H1 (cell line): ENCODE results near the gene EN1. TPM values are rescaled to one million over a fixed set of nuclear protein-coding genes. Genes with fewer than 3 reads are reported as not detected.

Source experiments
- CTCF ChIA-PET: fragments of 300-600 bp; sonication (Branson Sonifier 250); formaldehyde crosslinking; loops from one replicate; lab custom pipeline; 2021; ENCODE audit not compliant: partially characterized antibody; lab: Charles Lee
- POLR2A ChIA-PET: fragments of 300-600 bp; sonication (Branson Sonifier 250); formaldehyde crosslinking; loops from one replicate; lab custom pipeline; 2021; ENCODE audit warnings: inconsistent platforms; ENCODE audit not compliant: partially characterized antibody; lab: Charles Lee
- DNase-seq, 2 experiments: peaks; one replicate each; pipeline versions ENCODE4 v3.0.0 to v3.0.0-alpha.2; 2010 to 2022; ENCODE audit warnings: low spot score in 2 of 2, low read depth in 1 of 2, mixed read lengths in 1 of 2
- FAIRE-seq: peaks from 2 replicates; lab custom pipeline; 2011; peaks lifted over from hg19 to GRCh38; lab: Jason Lieb, UNC
- H2AFZ ChIP-seq: 2 replicates; pipeline ENCODE4 v1.8.1; 2012; ENCODE audit warnings: low read length, inconsistent platforms
- H2AK5ac ChIP-seq: 2 replicates; pipeline ENCODE4 v1.6.1; 2013; ENCODE audit warnings: low read depth, low read length
- H2BK120ac ChIP-seq: replicated peaks from 2 replicates; pipeline ENCODE3; 2013; ENCODE audit warnings: low read depth, low read length, inconsistent platforms
- H2BK12ac ChIP-seq: 2 replicates; pipeline ENCODE4 v1.6.1; 2013; ENCODE audit warnings: low read depth, low read length
- H2BK15ac ChIP-seq: 2 replicates; pipeline ENCODE4 v1.6.1; 2013; ENCODE audit warnings: low read length
- H2BK20ac ChIP-seq: 2 replicates; pipeline ENCODE4 v1.6.1; 2013; ENCODE audit warnings: low read length
- H2BK5ac ChIP-seq: 2 replicates; pipeline ENCODE4 v1.6.1; 2013; ENCODE audit warnings: low read depth, low read length
- H3K14ac ChIP-seq: 2 replicates; pipeline ENCODE4 v1.6.1; 2013; ENCODE audit warnings: inconsistent platforms; ENCODE audit not compliant: insufficient read length
- H3K18ac ChIP-seq: 2 replicates; pipeline ENCODE4 v1.6.1; 2013; ENCODE audit warnings: low read length; ENCODE audit errors: extremely low read depth
- H3K23ac ChIP-seq: 2 replicates; pipeline ENCODE4 v1.6.1; 2013; ENCODE audit warnings: inconsistent platforms; ENCODE audit not compliant: insufficient read length
- H3K23me2 ChIP-seq: 2 replicates; pipeline ENCODE4 v1.6.1; 2013; ENCODE audit warnings: low read depth, low read length
- H3K27ac ChIP-seq: 2 replicates; pipeline ENCODE4 v1.6.1; 2011; ENCODE audit warnings: low read depth, low read length, inconsistent platforms
- H3K27me3 ChIP-seq, 4 experiments: replicated peaks in 1 of 4; 1 replicate in 1 of 4; 2 replicates in 3 of 4; pipeline versions ENCODE4 v1.6.1 to v1.8.1; 2011 to 2013; ENCODE audit warnings: low read length in 3 of 4, mild to moderate bottlenecking in 3 of 4, inconsistent platforms in 2 of 4, mixed read lengths in 2 of 4, moderate library complexity in 1 of 4; ENCODE audit not compliant: control insufficient read depth in 3 of 4, insufficient read depth in 3 of 4; ENCODE audit errors: extremely low read depth in 1 of 4
- H3K36me3 ChIP-seq, 4 experiments: 2 replicates each; pipeline versions ENCODE4 v1.6.1 to v1.8.1; 2011 to 2013; ENCODE audit warnings: mild to moderate bottlenecking in 4 of 4, low read length in 3 of 4, moderate library complexity in 2 of 4, control low read depth in 1 of 4, inconsistent platforms in 1 of 4; ENCODE audit not compliant: insufficient read depth in 4 of 4, control insufficient read depth in 2 of 4
- H3K4ac ChIP-seq: replicated peaks from 2 replicates; pipeline ENCODE3; 2013; ENCODE audit warnings: low read length, low read depth, mixed read lengths, inconsistent platforms; ENCODE audit not compliant: insufficient read length
- H3K4me1 ChIP-seq, 4 experiments: replicated peaks in 1 of 4; 1 replicate in 1 of 4; 2 replicates in 3 of 4; pipeline versions ENCODE4 v1.6.1 to v1.8.1; 2011 to 2013; ENCODE audit warnings: low read length in 3 of 4, inconsistent platforms in 2 of 4, mixed read lengths in 1 of 4; ENCODE audit not compliant: insufficient read depth in 4 of 4, control insufficient read depth in 3 of 4
- H3K4me2 ChIP-seq, 2 experiments: 2 replicates each; pipeline versions ENCODE4 v1.6.1 to v1.8.1; 2011 to 2013; ENCODE audit warnings: low read depth in 2 of 2, low read length in 2 of 2, control low read depth in 1 of 2, inconsistent platforms in 1 of 2, mild to moderate bottlenecking in 1 of 2; ENCODE audit not compliant: insufficient read depth in 1 of 2
- H3K4me3 ChIP-seq, 4 experiments: fragments of 200-600, 300-600 bp in 1 of 4; sonication (generic), shearing (Covaris generic), sonication (Bioruptor Twin) in 1 of 4; 2 replicates each; pipeline versions ENCODE4 v1.5.1 to v1.8.1; 2011 to 2016; ENCODE audit warnings: low read length in 4 of 4, low read depth in 3 of 4, control low read depth in 2 of 4, inconsistent platforms in 2 of 4, mild to moderate bottlenecking in 2 of 4, mixed read lengths in 1 of 4, moderate library complexity in 1 of 4; ENCODE audit not compliant: insufficient read depth in 2 of 4; ENCODE audit errors: extremely low read depth in 1 of 4
- H3K56ac ChIP-seq: replicated peaks from 2 replicates; pipeline ENCODE3; 2013; ENCODE audit warnings: low read depth, mild to moderate bottlenecking, mixed read lengths, low read length, inconsistent platforms; ENCODE audit not compliant: insufficient read length
- H3K79me1 ChIP-seq: 2 replicates; pipeline ENCODE4 v1.6.1; 2013; ENCODE audit warnings: low read depth, low read length, control low read depth
- H3K79me2 ChIP-seq, 2 experiments: 2 replicates each; pipeline versions ENCODE4 v1.6.1 to v1.8.1; 2012 to 2013; ENCODE audit warnings: low read length in 2 of 2, mild to moderate bottlenecking in 2 of 2, inconsistent platforms in 1 of 2; ENCODE audit not compliant: insufficient read depth in 2 of 2, control insufficient read depth in 1 of 2
- H3K9ac ChIP-seq, 4 experiments: replicated peaks in 1 of 4; 1 replicate in 1 of 4; 2 replicates in 3 of 4; pipeline versions ENCODE4 v1.6.1 to v1.8.1; 2011 to 2013; ENCODE audit warnings: low read depth in 3 of 4, low read length in 3 of 4, control low read depth in 2 of 4, mild to moderate bottlenecking in 2 of 4, moderate library complexity in 2 of 4, inconsistent platforms in 1 of 4; ENCODE audit errors: extremely low read depth in 1 of 4
- H3K9me3 ChIP-seq, 2 experiments: 2 replicates each; pipeline versions ENCODE4 v1.6.1 to v1.8.1; 2012 to 2013; ENCODE audit warnings: mild to moderate bottlenecking in 2 of 2, moderate library complexity in 2 of 2, control low read depth in 1 of 2, inconsistent platforms in 1 of 2, low read depth in 1 of 2, low read length in 1 of 2, mixed read lengths in 1 of 2; ENCODE audit not compliant: insufficient read depth in 2 of 2
- H4K20me1 ChIP-seq, 2 experiments: replicated peaks in 1 of 2; 2 replicates each; pipeline versions ENCODE3 to v1.8.1; 2011 to 2013; ENCODE audit warnings: inconsistent platforms in 2 of 2, low read length in 2 of 2, mild to moderate bottlenecking in 1 of 2; ENCODE audit not compliant: insufficient read depth in 2 of 2, control insufficient read depth in 1 of 2
- H4K5ac ChIP-seq: 2 replicates; pipeline ENCODE4 v1.6.1; 2013; ENCODE audit warnings: low read length, low read depth, mixed read lengths, inconsistent platforms; ENCODE audit not compliant: insufficient read length
- H4K8ac ChIP-seq: 2 replicates; pipeline ENCODE4 v1.8.0; 2013; ENCODE audit warnings: mild to moderate bottlenecking, moderate library complexity, low read length, inconsistent platforms; ENCODE audit not compliant: insufficient read depth; ENCODE audit errors: extremely low read depth
- H4K91ac ChIP-seq: replicated peaks from 2 replicates; pipeline ENCODE3; 2013; ENCODE audit warnings: low read length, mixed read lengths, inconsistent platforms; ENCODE audit not compliant: insufficient read length
- NRF1 ChIP-seq: IDR thresholded peaks from 2 replicates; pipeline ENCODE4 v1.6.1; 2011; ENCODE audit warnings: mild to moderate bottlenecking, low read depth, low read length, improper control_type of control experiment
- WGBS, 2 experiments: shearing (Covaris generic) in 1 of 2; methylation state at CpG; one replicate each; pipeline versions ENCODE4 v1.1.6 to v1.1.7; 2013 to 2015; ENCODE audit warnings: low lambda C conversion rate in 2 of 2, mixed read lengths in 2 of 2, inconsistent platforms in 1 of 2, low coverage in 1 of 2, missing lambda C conversion rate in 1 of 2; ENCODE audit not compliant: insufficient replicate concordance in 2 of 2, insufficient coverage in 1 of 2, insufficient read length in 1 of 2; ENCODE audit errors: extremely low coverage in 1 of 2, missing lambda C conversion rate in 1 of 2; 5-methylcytosine and 5-hydroxymethylcytosine counted together
- polyA plus RNA-seq, 7 experiments: library from polyadenylated mRNA; depleted of rRNA in 3 of 7; stranded (reverse) in 5 of 7; unstranded in 2 of 7; fragments of >200 nt in 5 of 7; fragments of 200-250 nt in 2 of 7; gene quantifications; 1 replicate in 5 of 7; 2 replicates in 1 of 7; 4 replicates in 1 of 7; pipeline versions ENCODE4 v1.2.1 to v1.2.3, GENCODE V29; 2011 to 2013; ENCODE audit warnings: missing spikeins in 2 of 7, mixed read lengths in 2 of 7
- total RNA-seq: library from RNA; stranded (reverse); fragmentation: NEBNext Ultra II Directional; extraction: Animal tissue kit (Norgen Biotek cat#: 25700); gene quantifications from 2 replicates; pipeline ENCODE4 v1.2.1, GENCODE V29; 2021

The EN1 gene
- total and polyA plus RNA-seq, 2 of the 8 experiments (the other 6 are each of a cell fraction or from before 2014, with no cell fraction given), result not detected

DNA sequence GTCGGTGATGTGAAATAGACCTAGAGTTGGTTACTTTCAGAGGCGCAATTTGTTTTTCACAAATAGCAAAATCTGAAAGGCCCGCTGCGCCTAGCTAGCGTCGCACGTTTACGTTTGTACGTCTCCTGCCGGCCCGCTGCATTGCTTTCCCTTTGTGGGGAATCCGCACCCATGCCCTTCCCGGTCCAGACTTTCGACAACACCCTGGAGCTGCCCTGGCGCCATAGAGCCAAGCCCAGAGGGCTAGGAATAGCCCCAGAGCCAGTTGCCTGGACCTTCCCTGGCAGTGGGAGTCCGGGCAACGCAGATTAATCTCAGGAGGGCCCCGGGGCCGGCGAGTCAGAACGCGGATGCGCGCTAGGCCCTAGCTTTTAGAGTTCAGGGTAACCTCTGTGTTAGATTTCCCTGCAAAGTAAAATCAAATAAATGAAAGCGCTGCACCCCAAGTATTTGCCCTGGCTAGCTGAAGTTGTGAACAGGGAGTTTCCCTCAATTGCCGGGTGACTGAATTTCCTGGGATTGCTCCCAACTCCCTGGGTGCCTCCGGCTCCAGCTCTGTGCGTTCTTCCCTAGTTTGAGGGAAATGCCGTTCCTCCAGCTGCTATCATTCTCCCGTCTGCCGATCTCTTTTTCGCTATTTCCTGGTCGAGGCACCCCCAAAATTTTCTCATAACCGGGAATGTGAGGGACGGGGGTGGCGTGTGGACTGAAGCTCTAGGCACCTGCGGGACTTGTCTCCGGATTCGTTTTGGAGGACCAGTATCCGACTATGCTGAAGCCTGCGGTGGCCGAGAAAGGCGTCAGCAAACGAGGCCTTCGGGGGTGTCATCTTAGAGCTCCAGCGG is 1.2 kb upstream of the EN1 start:
- Histone ChIP-seq H3K18ac (no peak overlapping the region; the same call in 1 of the 2 replicates), H2BK5ac (no peak overlapping the region), H3K36me3 (peaks cover 0 to 4% (median 0%) of the 10 kb centered on the region in 4 experiments; a peak in 1 of 8 replicates), H4K8ac (no peak overlapping the region; the same call in 1 of the 2 replicates), H3K79me2 (no peaks in the 10 kb centered on the region), H2AK5ac (0 out of 2 replicates have a peak overlapping the region, but pooled peaks have one; percentile 24), H4K91ac (no peak overlapping the region), H3K4me3 (peak overlapping the region; percentile 19 to 57 (median 26); a peak in 5 of 8 replicates), H3K9me3 (no peaks in the 10 kb centered on the region), H3K14ac (no peak overlapping the region), H3K27ac (no peak overlapping the region), H2BK20ac (no peak overlapping the region), H2BK15ac (no peak overlapping the region), H2BK120ac (no peak overlapping the region), H3K79me1 (no peaks in the 10 kb centered on the region), H3K56ac (no peak overlapping the region), H3K4ac (no peak overlapping the region), H3K4me2 (peak overlapping the region; percentile 70 to 90), H3K9ac (no peak overlapping the region), H2BK12ac (0 out of 2 replicates have a peak overlapping the region, but pooled peaks have one; percentile 68), H4K5ac (no peak overlapping the region), H2AFZ (no peak overlapping the region), H3K23me2 (peaks cover 5% of the 10 kb centered on the region; the same call in 1 of the 2 replicates), H3K4me1 (peaks cover under 1 to 47% (median 31%) of the 10 kb centered on the region in 4 experiments), H4K20me1 (peaks cover 25 to 30% of the 10 kb centered on the region in 2 experiments), H3K27me3 (peaks cover 92 to 99% (median 95%) of the 10 kb centered on the region in 4 experiments), H3K23ac (no peak overlapping the region)
- peak in 1 of 2 experiments; percentile 70 for DNase-seq
- FAIRE-seq, result peak; percentile 7
- ChIA-PET CTCF (interaction anchor here (0.6 to 8.6 kb wide), 8 partner anchors 7 to 627 kb away, joined by 3 to 84 read pairs (median 7); no protein-coding TSS in a partner anchor), POLR2A (interaction anchor here (0.7 to 1.8 kb wide), 2 partner anchors 16 to 411 kb away, joined by 3 to 4 read pairs; no protein-coding TSS in a partner anchor)
- 5% methylated on average over 44 of the region's 46 CpGs; no CpG with 5 or more reads in 1 of the 2 experiments for WGBS, 2 experiments
- no peak for TF ChIP-seq NRF1
